ENCODE data around the gene POLD2. TPM values are rescaled to one million over a fixed set of nuclear protein-coding genes. Genes with fewer than 3 reads are reported as not detected.

The POLD2 gene
- total RNA-seq, 1 experiment from 2014 or later = 131 TPM

DNA sequence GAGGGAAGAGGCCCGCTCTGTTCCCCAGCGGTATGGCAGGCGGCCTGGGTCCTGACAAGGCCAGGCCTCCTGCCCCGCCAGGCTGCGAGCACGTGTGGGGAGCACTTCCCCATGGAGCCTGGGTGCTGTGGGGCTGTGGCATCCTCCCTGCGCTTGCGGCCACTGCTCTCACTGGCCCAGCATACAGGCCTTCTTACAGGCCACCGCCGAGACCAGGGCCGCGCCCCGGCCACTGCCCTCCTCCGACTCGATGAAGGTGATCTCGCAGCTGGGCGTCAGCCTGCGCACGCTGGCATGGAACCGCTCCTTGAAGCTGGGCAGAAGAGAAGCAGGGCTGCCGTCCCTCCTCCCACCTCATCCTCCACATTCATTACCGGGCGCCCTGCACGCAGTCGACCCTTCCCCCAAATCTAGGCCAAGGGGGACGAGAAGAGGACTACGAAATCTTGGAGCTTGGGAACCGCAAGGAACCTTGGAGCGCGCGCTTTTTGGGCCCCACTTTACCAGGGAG is 21.7 kb upstream of the POLD2 start:
- H2AFZ ChIP-seq (ENCODE audit: low read length) = no peak overlapping the region

More for the DNA sequence above, 21.7 kb upstream of the POLD2 start:
- Histone ChIP-seq H2BK120ac (ENCODE audit: low read depth, low read length, poor library complexity, severe bottlenecking) (no peak overlapping the region), H4K20me1 (ENCODE audit: control insufficient read depth, insufficient read depth, insufficient read length) (no peaks in the 10 kb centered on the region), H3K27me3 (ENCODE audit: insufficient read depth, low read length) (peaks cover 8% of the 10 kb centered on the region; the same call in 1 of the 2 replicates), H3K9ac (ENCODE audit: extremely low read depth, insufficient read length, low read length) (no peak overlapping the region), H3K56ac (ENCODE audit: insufficient read length, low read depth, low read length) (no peak overlapping the region), H3K9me3 (ENCODE audit: control insufficient read depth, low read depth, low read length) (no peaks in the 10 kb centered on the region), H4K8ac (replicated peaks; ENCODE audit: insufficient read length, low read depth, low read length) (no peak overlapping the region), H4K5ac (ENCODE audit: insufficient read length, low read depth, low read length) (no peak overlapping the region), H3K79me2 (ENCODE audit: insufficient read depth, low read length) (no peaks in the 10 kb centered on the region), H2BK5ac (ENCODE audit: insufficient read length, low read length) (no peak overlapping the region), H3K27ac (ENCODE audit: insufficient read length, low read depth, low read length) (no peak overlapping the region), H3K18ac (ENCODE audit: insufficient read length, low read depth, low read length) (no peak overlapping the region), H2BK15ac (ENCODE audit: low read depth, low read length) (no peak overlapping the region), H2BK12ac (ENCODE audit: insufficient read length, low read depth, low read length) (no peak overlapping the region), H2BK20ac (ENCODE audit: low read depth, low read length, poor library complexity, severe bottlenecking) (no peak overlapping the region), H3K4ac (ENCODE audit: low read depth, low read length) (no peak overlapping the region), H3K4me1 (ENCODE audit: insufficient read depth, low read length) (no peaks in the 10 kb centered on the region), H3K23ac (ENCODE audit: insufficient read length, low read depth, low read length) (no peak overlapping the region), H2AK5ac (ENCODE audit: insufficient read length, low read length) (no peak overlapping the region), H4K91ac (ENCODE audit: insufficient read length, low read depth, low read length) (no peak overlapping the region), H3K4me2 (ENCODE audit: insufficient read depth, insufficient read length, low read length) (peak overlapping the region; percentile 66), H3K79me1 (ENCODE audit: insufficient read depth, low read depth, low read length, poor library complexity, severe bottlenecking) (no peaks in the 10 kb centered on the region), H3K14ac (ENCODE audit: insufficient read depth, low read length) (peak overlapping the region; percentile 45; the same call in 1 of the 2 replicates), H3K23me2 (ENCODE audit: insufficient read length, low read depth, low read length, poor library complexity, severe bottlenecking) (peaks cover 9% of the 10 kb centered on the region), H3T11ph (ENCODE audit: low read length) (no peak overlapping the region)
- Mint-ChIP-seq H3K4me3 (peak overlapping the region; percentile 65 to 85), H3K36me3 (ENCODE audit: insufficient read depth in 1 of 3, low read depth in 3 of 3) (no peaks in the 10 kb centered on the region; a peak in 1 of 7 replicates), H3K27ac (no peak overlapping the region), H3K4me1 (peaks cover 14 to 27% of the 10 kb centered on the region in 2 experiments), H3K9me3 (no peaks in the 10 kb centered on the region), H3K27me3 (ENCODE audit: low read depth) (peaks cover 53% of the 10 kb centered on the region)
- DNase-seq = no peak
- TF ChIP-seq CTCF (conservative IDR thresholded peaks at IDR 0.05) = no peak
- WGBS (ENCODE audit: extremely low coverage, insufficient read length, low lambda C conversion rate) = no CpG with 5 or more reads among the region's 31 CpGs
